ENCODE measurements around the gene NDFIP2.
"Not testable (repeated sequence)": the region's sequence is repeated elsewhere in the genome, so short reads cannot be mapped to it uniquely, and the experiment has no call there.

NDFIP2 gene

GRCh38 chr13:79531542-79532254, 50.7 kb downstream of the NDFIP2 start:
- DNase-seq (ENCODE audit: extremely low read depth in 1 of 2, low read depth in 1 of 2), result no peak

DNA sequence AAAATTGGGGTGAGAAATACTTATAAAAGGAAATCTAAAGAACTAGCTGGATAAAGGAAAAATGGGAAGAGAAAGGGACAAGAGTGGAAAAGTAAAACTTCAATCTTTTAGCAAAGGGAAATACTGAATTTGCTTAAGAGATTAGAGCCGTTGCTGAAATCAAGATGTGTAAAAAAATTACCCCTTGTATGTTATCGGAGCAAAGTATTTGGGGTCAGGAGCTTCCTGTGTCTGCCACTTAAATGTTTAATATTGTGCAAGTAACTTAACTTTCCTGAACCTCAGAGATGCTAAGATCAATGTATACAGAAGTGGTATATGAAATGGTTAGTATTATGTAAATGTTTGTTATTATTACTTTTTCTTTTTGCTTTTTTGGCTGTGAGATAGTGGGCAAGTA, 51.6 kb downstream of the NDFIP2 start:
- DNase-seq (ENCODE audit: extremely low read depth in 1 of 2, low read depth in 1 of 2), result no peak

DNA sequence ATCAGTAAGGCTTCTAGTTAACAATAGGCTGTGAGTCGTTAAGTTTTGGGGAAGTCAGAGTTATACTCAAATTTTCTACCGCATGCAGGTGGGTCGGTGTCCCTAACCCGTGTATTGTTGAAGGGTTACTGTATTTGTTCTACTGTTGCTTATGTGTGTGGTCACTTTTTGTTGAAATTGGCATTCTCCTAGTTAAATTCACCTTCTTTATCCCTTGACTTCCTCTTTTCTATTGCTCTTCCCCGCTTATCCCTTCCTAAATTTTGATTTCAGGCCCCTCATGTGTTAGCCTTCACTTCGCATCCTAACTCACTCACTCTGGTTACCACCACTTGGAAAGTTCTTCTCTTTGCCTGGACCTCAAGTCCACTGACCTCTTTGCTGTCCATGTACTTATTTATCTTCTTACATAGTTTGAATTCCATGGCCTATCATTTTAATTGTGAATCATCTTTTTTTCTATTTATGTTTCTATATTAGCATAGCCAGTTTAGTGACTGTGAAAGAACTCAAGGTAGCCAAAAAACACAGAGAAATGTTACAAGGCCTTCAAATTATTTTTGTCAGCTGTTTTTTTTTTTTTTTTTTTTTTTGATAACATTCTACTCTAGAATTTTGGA, 52.9 kb downstream of the NDFIP2 start:
- DNase-seq (ENCODE audit: extremely low read depth in 1 of 2, low read depth in 1 of 2), result no peak

- no peak for DNase-seq (ENCODE audit: extremely low read depth in 1 of 2, low read depth in 1 of 2)
Measured at GRCh38 chr13:79534596-79534995, 53.6 kb downstream of the NDFIP2 start.

DNA sequence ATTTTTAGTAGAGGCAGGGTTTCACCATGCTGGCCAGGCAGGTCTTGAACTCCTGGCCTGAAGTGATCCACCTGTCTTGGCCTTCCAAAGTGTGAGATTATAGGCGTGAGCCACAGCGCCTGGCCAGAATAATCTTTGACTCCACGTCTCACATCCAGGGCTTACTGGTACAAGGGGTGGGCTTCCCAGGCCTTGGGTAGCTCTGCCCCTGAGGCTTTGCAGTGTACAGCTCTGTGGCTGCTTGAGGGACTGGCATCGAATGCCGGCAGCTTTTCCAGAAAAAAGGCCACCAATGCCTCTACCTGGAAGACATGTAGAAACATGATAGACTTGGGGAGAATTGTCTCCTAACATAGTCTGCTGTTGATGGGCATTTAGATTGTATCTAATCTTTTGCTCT, 57.8 kb downstream of the NDFIP2 start:
- no peak for DNase-seq (ENCODE audit: extremely low read depth in 1 of 2, low read depth in 1 of 2)

GRCh38 chr13:79540504-79540903, 59.5 kb downstream of the NDFIP2 start:
- DNase-seq (ENCODE audit: extremely low read depth in 1 of 2, low read depth in 1 of 2), result no peak

DNA sequence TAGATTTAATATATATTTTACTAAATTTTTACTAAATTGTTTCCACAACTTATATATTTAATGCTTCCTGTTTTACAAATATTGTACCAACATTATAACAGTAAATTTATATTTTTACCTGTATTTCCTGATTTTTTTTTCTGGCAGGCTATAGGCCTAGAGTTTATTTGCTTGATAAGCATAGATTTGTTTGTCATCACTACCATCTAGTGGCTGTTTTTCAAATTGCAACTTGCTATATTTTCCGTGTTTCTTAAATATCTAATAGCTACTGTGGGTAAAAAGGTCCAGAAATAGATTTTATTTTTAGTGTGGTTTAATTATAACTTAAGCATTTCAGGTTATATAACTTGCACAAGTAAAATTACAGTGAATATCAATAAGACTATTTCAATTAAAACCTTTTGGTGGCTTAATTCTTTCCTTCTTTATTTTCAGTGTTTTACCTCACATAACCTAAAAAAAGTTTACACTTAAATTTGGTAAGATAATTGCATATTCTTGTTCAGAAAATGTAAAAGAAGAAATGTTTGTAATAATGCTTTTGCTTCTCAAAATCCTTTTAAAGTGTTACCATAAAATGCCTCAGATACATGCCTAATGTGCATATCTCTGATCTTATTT, 60.6 kb downstream of the NDFIP2 start:
- DNase-seq (ENCODE audit: extremely low read depth in 1 of 2, low read depth in 1 of 2), result no peak

- DNase-seq (ENCODE audit: extremely low read depth in 1 of 2, low read depth in 1 of 2), result no peak
Measured at GRCh38 chr13:79543883-79544282, 62.9 kb downstream of the NDFIP2 start.

DNA sequence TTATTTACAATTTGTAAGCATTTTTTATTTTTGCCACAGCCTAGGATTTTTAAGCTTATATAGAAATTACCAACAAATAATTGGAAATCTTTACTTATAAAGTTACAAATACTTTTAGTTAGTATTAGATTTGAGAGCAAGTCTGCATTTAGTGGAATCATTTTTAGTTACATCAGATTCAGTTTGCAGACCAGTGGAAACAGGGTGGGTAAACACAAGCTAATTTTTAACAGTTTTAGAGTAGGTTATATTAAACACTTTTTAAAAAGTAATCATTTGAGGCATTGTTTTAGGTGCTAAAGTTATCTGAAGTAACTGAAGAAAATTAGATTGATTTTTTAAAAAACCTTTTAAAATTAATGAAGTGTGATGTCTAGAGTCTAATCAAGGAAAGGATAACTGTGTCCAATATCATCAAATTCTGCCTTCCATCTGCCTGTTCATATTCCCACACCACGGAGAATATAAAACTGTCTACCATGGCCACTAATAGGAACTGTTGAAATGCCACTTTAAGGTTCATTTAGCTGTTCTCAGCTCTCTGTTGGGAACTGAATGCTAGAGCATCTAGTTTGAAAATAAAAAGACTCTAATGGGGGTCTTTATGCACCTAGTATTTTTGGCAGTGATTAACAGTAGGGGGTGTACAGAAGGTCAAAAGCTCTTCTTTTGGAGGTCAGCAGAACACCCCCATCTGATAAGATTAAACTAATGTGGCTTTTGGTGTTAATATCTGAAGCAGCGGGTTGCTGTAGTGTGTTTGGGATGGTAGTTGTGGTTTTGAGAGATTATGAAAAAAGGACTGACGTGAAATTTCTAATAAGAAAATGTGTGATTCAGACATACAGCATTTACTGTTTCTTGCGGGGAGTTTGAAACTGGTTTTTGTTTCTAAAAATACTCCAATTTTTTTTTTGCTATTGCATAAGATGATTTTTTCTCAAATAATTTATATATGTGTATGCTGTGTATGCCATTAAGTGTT, 66.5 kb downstream of the NDFIP2 start:
- DNase-seq (ENCODE audit: extremely low read depth in 1 of 2, low read depth in 1 of 2), result no peak

GRCh38 chr13:79548902-79549301, 67.9 kb downstream of the NDFIP2 start:
- no peak for DNase-seq (ENCODE audit: extremely low read depth in 1 of 2, low read depth in 1 of 2)

DNA sequence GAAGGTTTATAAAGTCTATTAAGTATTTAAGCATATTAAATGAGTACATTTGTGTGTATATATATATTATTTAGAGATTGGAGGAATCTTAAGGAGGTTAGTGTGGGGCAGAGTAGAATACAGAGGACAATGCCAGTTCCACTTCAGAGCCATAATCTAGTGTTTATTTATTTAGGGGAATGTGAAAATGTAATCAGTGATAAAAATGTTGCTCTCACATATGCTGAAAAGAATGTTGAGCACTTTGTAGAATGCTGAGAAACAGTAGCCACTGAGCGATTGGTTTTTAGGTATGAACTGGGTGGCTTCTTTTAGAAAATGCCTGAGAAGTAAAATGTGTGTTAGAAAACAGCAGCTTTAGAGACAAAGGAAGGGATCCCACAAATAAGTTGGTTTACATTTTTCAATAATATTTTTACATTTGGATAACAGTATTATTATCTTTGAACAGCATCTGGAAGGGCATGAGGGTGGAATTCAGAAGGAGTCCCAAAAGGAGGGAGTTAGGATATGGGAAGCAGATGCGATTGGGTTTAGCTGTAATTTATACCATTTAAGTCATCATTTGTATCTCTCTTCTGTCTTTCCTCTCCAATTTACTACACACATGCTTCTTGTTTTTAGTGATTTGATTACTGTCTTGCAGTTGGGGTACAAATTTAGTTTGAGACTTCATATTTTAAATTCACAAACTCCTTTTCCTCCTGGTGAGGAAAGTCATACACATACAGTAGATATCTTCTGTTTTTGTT, 68.6 kb downstream of the NDFIP2 start:
- no peak for DNase-seq (ENCODE audit: extremely low read depth in 1 of 2, low read depth in 1 of 2)

- DNase-seq (ENCODE audit: extremely low read depth in 1 of 2, low read depth in 1 of 2), result no peak
Measured at GRCh38 chr13:79557666-79558065, 76.7 kb downstream of the NDFIP2 start.

DNA sequence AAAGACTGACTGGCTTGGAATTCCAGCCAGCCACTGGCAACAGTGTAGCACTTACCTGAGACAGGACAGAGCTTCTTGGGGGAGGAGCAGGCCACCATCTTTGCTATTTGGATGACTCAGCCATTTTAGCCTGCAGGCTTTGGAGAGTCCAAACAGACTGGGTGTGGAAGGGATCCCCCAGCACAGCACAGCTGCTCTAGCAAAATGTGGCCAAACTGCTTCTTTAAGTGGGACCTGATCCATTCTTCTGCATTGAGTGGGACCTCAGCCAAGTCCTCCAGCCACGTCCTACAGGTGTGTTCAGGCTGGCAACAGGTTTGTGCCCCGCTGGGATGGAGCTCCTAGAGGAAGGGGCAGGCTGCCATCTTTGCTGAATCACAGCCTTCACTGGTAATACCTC, 80.0 kb downstream of the NDFIP2 start:
- DNase-seq (ENCODE audit: extremely low read depth in 1 of 2, low read depth in 1 of 2), result no peak

DNA sequence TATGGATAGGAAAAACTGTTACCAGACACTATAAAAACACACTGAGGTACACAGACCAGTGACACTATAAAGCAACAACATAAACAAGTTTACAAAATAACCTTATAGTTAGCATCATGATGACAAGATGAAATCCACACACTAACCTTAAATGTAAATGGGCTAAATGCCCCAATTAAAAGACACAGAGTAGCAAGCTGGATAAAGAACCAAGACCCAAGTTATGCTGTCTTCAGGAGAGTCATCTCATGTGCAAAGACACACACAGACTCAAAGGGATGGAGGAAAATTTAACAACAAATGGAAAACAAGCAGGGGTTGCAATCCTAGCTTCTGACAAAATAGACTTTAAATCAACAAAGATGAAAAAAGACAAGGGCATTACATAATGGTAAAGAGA, 81.6 kb downstream of the NDFIP2 start:
- DNase-seq (ENCODE audit: extremely low read depth in 1 of 2, low read depth in 1 of 2), result no peak

GRCh38 chr13:79566118-79566517, 85.2 kb downstream of the NDFIP2 start:
- DNase-seq (ENCODE audit: extremely low read depth in 1 of 2, low read depth in 1 of 2), result no peak

DNA sequence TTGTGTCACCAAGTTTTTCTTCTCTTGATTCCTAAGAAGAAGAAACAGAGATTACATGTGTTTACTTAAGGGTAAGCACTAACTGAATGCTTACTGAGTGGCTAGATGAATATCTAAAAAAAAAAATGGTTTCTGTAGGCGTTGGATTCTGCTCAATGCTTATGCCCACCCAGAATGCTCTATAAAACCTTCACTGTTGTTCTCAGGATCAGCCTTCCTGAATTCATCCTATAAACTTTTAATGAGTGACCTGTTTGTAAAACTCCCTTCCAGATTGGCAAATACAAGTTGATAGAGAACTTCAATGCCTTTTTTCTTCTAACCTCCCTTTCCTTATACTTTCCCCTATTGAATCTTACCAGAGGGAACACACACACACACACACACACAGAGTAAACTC, 90.2 kb downstream of the NDFIP2 start:
- DNase-seq (ENCODE audit: extremely low read depth in 1 of 2, low read depth in 1 of 2), result no peak

DNA sequence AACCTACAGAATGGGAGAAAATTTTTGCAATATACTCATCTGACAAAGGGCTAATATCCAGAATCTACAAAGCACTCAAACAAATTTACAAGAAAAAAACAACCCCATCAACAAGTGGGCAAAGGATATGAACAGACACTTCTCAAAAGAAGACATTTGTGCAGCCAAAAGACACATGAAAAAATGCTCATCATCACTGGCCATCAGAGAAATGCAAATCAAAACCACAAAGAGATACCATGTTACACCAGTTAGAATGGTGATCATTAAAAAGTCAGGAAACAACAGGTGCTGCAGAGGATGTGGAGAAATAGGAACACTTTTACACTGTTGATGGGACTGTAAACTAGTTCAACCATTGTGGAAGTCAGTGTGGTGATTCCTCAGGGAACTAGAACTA, 92.9 kb downstream of the NDFIP2 start:
- not testable (repeated sequence) for DNase-seq (ENCODE audit: extremely low read depth in 1 of 2, low read depth in 1 of 2)

DNA sequence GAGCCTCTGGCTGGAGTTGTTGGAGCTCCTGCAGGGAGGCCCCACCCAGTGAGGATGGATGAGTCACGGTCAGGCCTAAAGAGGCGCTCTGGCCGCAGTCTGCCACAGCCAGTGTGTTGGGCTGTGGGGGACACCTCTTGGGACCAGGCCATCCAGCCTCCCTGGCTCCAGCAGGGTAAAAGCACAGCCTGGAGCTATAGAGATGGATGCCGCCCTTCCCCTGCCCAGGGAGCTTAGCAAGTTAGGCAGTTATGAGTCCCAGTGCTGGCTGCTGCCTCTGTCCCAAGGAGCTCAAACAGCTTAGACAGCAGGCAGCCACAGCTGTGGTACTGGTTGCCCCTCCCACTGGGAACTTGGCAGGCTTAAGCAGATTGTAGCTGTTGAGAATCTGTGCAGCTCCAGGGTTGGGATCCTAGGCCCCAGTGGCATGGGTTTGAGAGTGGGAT, 100.9 kb downstream of the NDFIP2 start:
- DNase-seq (ENCODE audit: extremely low read depth in 1 of 2, low read depth in 1 of 2), result no peak

DNA sequence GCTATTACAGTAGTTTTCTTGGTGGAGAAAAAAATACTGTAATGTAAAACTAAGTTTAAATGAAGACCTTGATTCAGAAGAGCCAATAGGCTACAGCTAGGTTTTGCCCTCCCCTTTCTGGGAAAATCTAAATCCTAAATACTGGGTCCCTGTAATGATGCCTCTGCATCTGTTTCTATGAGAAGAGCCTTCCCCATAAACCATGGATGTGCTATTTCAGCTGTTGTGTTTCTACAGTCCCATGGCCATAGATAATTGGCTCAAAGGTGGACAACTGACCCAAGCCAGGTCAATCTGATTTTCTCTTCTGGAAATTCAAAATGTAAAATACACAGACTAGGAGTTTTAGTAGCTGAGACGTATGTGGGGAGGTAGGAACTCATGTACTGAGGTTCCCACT, 101.9 kb downstream of the NDFIP2 start:
- no peak for DNase-seq (ENCODE audit: extremely low read depth in 1 of 2, low read depth in 1 of 2)

GRCh38 chr13:79585033-79585432, 104.1 kb downstream of the NDFIP2 start:
- DNase-seq (ENCODE audit: extremely low read depth in 1 of 2, low read depth in 1 of 2), result no peak
